ENCODE results near the gene CDKAL1.

The CDKAL1 gene

DNA sequence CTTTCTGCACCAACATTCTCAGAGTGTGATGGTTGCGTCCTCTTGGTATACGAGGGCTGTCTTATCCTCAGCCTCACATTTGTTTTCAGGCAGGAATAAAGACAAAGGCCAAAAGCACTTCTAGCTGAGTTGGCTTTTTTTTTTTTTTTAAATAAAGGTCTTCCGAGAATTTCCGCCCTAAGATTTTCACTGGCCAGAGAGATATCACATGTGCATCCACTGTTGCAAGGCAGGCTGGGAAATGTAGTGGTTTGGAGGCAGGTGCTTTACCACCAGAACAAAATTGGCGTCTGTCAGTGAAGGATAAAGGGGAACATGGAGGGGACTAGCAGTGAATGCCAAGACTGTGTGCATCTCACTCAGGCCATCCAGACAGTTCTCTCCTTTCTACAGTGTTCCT lies 724.4 kb downstream of the CDKAL1 start:
- Histone ChIP-seq H3K36me3 (ENCODE audit: control insufficient read depth, insufficient read depth, low read length) (no peaks in the 10 kb centered on the region), H3K4me3 (ENCODE audit: extremely low read depth, insufficient read depth, low read length, poor library complexity, severe bottlenecking) (no peak overlapping the region), H3K27ac (ENCODE audit: low read depth, low read length, severe bottlenecking) (no peak overlapping the region), H3K9me3 (ENCODE audit: control insufficient read depth, low read length) (no peaks in the 10 kb centered on the region), H3K4me1 (ENCODE audit: control insufficient read depth, insufficient read depth, low read length, poor library complexity, severe bottlenecking) (no peaks in the 10 kb centered on the region)
- WGBS, 2 experiments (ENCODE audit: insufficient coverage in 2 of 2): 94 to 100% methylated on average over 1 to 5 of the region's 5 CpGs

DNA sequence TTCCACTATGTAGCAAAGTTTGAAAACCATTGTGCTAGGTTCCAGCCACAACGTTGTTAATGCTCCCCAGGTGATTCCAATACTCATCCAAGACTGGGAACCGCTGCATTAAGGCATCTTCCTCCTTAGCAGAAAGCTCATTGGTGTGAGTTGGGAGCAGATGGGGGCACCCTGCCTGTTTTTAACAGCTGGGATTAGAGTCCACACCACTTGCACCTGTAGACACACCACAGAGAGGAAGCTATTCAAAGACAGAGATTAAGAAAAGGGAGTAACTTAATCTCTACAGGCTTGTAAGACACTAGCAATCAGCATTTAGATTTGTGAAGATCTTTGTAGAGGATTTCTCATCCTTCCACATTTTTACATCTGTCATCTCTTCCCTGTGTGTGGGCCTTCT lies 725.4 kb downstream of the CDKAL1 start:
- Histone ChIP-seq H3K36me3 (ENCODE audit: control insufficient read depth, insufficient read depth, low read length) (no peaks in the 10 kb centered on the region), H3K4me3 (ENCODE audit: extremely low read depth, insufficient read depth, low read length, poor library complexity, severe bottlenecking) (no peak overlapping the region), H3K9me3 (ENCODE audit: control insufficient read depth, low read length) (no peaks in the 10 kb centered on the region), H3K4me1 (ENCODE audit: control insufficient read depth, insufficient read depth, low read length, poor library complexity, severe bottlenecking) (no peaks in the 10 kb centered on the region), H3K27ac (ENCODE audit: low read depth, low read length, severe bottlenecking) (no peak overlapping the region)
- WGBS, 2 experiments (ENCODE audit: insufficient coverage in 2 of 2): 78 to 100% methylated on average over 1 to 2 of the region's 2 CpGs

DNA sequence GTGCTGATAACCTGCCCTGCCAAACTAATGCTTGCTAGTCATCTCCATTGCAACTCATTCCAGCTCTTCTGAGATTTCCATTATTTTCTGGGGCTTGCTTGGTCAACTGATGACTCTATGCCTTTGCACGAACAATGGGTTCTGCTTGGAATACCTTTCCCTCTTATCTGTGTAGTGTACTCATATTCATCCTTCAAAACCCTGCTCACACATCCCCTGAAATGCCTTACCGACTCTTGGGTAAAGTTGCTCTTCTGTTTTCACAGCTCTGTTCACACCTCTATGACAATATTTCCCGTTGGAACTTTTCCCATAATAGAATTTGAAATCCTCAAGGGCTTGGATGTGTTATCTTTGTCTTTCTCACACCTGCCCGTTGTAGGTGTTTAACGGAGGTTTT lies 728.2 kb downstream of the CDKAL1 start:
- Histone ChIP-seq H3K4me3 (ENCODE audit: extremely low read depth, insufficient read depth, low read length, poor library complexity, severe bottlenecking) (no peak overlapping the region), H3K27ac (ENCODE audit: low read depth, low read length, severe bottlenecking) (no peak overlapping the region), H3K9me3 (ENCODE audit: control insufficient read depth, low read length) (no peaks in the 10 kb centered on the region), H3K36me3 (ENCODE audit: control insufficient read depth, insufficient read depth, low read length) (no peaks in the 10 kb centered on the region), H3K4me1 (ENCODE audit: control insufficient read depth, insufficient read depth, low read length, poor library complexity, severe bottlenecking) (no peaks in the 10 kb centered on the region)
- 91 to 95% methylated on average over 3 to 5 of the region's 5 CpGs for WGBS, 2 experiments (ENCODE audit: insufficient coverage in 2 of 2)

DNA sequence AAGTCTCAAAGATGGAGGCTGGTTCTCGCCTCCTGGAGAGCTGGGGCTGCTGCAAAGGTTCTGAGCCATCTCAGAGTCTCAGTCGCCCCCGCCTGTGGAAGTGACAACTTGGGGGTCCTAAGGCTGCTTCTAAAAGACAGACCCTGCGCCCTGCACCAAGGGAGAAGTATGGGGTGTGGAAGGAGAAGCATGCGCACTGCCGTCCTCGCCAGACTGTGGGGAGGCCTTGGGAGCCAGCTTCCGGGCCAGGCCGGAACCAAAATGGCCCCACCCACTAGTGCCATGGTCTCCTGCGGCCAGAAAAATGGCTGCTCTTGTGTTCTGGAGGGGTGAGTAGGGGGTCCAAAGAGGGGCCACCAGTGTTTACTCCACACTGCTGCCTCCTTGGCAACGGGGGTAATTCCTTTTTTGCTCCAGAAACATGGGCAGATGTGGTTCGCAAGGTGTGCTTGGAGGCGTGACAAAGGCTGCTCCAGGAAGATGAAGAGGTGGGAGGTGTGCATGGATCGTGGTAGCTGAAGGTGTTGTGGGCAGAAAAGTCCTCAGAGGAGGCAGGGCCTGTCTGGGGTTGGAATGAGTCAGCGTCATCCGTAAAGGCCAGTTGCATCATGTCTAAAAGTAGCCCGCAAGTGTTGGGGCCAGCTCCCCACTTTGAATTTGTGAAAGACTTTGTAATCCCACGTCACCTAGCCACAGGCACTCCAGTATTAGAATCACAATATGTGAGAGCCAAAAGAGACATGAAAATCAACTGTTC lies 729.5 kb downstream of the CDKAL1 start:
- Histone ChIP-seq H3K36me3 (ENCODE audit: control insufficient read depth, insufficient read depth, low read length) (no peaks in the 10 kb centered on the region), H3K4me1 (ENCODE audit: control insufficient read depth, insufficient read depth, low read length, poor library complexity, severe bottlenecking) (no peaks in the 10 kb centered on the region), H3K4me3 (ENCODE audit: extremely low read depth, insufficient read depth, low read length, poor library complexity, severe bottlenecking) (no peak overlapping the region), H3K27ac (ENCODE audit: low read depth, low read length, severe bottlenecking) (no peak overlapping the region), H3K9me3 (ENCODE audit: control insufficient read depth, low read length) (no peaks in the 10 kb centered on the region)
- 87 to 91% methylated on average over 14 to 17 of the region's 18 CpGs for WGBS, 2 experiments (ENCODE audit: insufficient coverage in 2 of 2)

DNA sequence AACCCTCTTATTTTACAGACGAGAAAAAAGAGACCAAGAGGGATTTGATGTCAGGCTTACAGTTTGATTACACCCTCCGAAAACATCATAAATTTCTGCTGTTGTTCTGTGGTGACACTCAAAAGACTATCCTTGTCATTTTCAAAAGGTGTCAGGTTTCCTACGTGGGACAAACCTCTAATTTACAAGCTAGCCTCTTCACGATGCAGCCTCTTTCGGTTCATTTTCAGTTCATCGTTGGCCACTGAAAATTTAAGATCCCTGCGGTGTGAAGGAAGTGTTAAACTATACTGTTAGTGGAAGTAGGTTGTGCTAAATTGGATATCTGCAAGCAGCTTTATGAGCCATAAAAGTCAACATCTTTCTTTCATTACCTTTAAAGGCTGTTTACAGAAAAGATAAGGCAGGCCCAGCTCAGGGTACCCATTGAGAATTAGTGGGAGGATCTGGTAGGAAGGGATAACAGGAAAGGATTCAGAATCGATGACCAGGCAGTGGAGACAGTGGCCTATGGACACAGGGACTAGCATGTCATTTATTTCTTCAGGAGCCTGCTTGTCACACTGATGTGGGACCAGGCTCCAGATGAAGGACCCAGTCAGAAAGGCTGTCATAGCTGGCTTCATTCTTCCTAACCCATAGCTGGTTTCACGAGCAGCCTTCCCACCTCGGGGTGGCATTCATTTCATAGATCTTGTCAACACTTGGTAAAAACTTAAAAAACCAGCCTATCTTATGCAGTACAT lies 730.2 kb downstream of the CDKAL1 start:
- Histone ChIP-seq H3K4me3 (ENCODE audit: extremely low read depth, insufficient read depth, low read length, poor library complexity, severe bottlenecking) (no peak overlapping the region), H3K27ac (ENCODE audit: low read depth, low read length, severe bottlenecking) (no peak overlapping the region), H3K4me1 (ENCODE audit: control insufficient read depth, insufficient read depth, low read length, poor library complexity, severe bottlenecking) (no peaks in the 10 kb centered on the region), H3K9me3 (ENCODE audit: control insufficient read depth, low read length) (no peaks in the 10 kb centered on the region), H3K36me3 (ENCODE audit: control insufficient read depth, insufficient read depth, low read length) (no peaks in the 10 kb centered on the region)
- WGBS, 2 experiments (ENCODE audit: insufficient coverage in 2 of 2): 79 to 82% methylated on average over 5 to 8 of the region's 10 CpGs

DNA sequence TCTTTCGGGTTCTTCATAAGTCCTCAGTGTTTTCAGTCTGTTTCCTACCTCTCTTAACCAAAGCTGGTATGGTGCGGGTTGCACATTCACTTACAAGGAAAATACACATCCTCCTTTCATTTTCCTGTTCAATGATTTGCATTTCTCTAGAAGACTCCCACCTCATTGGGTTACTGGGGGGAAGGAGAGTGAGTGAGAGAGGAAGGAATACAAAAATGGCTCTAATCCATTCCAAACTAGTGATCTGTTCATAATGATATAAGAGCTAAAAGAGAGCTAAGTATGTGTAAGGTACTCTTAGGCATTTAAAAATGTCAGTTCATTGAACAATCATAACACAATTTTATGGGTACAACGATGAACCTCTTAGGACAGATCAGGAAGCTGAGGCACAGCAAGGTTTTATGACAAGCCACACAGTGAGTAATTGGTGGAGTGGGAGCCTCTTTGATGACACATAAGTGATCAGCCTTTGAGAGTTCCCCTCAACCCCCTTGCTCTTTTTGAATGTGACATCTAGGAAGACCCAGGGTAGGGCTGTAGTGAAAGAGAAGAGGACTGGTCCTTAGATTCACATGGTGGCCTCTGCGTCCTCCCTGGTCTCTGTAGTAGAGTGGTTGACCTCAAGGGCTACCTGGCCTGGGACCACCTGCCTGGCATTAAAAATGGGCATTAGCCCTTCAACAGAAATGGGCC lies 730.9 kb downstream of the CDKAL1 start:
- 86 to 100% methylated on average over 2 to 3 of the region's 4 CpGs for WGBS, 2 experiments (ENCODE audit: insufficient coverage in 2 of 2)
- Histone ChIP-seq H3K4me1 (ENCODE audit: control insufficient read depth, insufficient read depth, low read length, poor library complexity, severe bottlenecking) (no peaks in the 10 kb centered on the region), H3K4me3 (ENCODE audit: extremely low read depth, insufficient read depth, low read length, poor library complexity, severe bottlenecking) (no peak overlapping the region), H3K9me3 (ENCODE audit: control insufficient read depth, low read length) (no peaks in the 10 kb centered on the region), H3K27ac (ENCODE audit: low read depth, low read length, severe bottlenecking) (no peak overlapping the region), H3K36me3 (ENCODE audit: control insufficient read depth, insufficient read depth, low read length) (no peaks in the 10 kb centered on the region)

DNA sequence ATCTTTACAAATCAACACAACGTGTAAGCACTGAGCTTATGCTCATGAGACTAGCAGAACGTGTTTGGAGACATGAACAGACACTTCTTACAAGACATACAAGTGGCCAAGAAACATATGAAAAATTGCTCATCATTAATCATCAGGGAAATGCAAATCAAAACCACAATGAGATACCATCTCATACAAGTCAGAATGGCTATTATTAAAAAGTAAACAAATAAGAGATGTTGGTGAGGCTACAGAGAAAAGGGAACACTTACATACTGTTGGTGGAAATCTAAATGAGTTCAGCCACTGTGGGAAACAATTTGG lies 731.4 kb downstream of the CDKAL1 start:
- Histone ChIP-seq H3K4me3 (ENCODE audit: extremely low read depth, insufficient read depth, low read length, poor library complexity, severe bottlenecking) (no peak overlapping the region), H3K4me1 (ENCODE audit: control insufficient read depth, insufficient read depth, low read length, poor library complexity, severe bottlenecking) (no peaks in the 10 kb centered on the region), H3K36me3 (ENCODE audit: control insufficient read depth, insufficient read depth, low read length) (no peaks in the 10 kb centered on the region), H3K9me3 (ENCODE audit: control insufficient read depth, low read length) (no peaks in the 10 kb centered on the region), H3K27ac (ENCODE audit: low read depth, low read length, severe bottlenecking) (no peak overlapping the region)
- 83 to 100% methylated on average over 1 to 2 of the region's 2 CpGs for WGBS, 2 experiments (ENCODE audit: insufficient coverage in 2 of 2)

DNA sequence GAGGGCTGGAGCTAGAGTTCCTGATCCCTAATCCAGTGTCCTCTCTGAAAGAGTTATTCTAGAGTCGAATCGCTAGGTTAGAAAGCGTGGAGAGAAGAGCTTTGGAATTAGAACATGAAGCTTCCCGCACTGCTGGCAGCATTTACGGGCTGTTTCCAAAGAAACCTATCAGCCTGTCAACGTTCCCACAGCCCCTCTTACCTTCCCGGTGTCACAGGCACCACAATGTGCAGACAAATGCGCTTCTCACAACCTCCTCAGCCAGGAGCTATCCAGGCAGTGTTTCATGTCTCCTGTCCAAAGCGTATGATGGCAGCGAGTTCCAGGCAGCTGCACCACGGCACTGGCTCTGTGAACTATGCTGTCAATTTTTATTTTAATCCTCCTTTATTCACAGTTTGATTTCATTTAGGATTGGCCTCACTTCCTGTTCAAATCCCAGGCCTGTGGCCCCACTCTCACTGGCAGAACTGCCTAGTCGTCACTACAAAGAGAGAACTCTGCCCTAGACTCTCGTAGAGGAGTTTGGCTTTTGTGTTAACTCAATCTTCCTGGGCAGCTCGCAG lies 736.5 kb downstream of the CDKAL1 start:
- H3K4me1 ChIP-seq (ENCODE audit: control insufficient read depth, insufficient read depth, low read length, poor library complexity, severe bottlenecking): no peaks in the 10 kb centered on the region
- no peaks in the 10 kb centered on the region for H3K36me3 ChIP-seq (ENCODE audit: control insufficient read depth, insufficient read depth, low read length)
- WGBS, 2 experiments (ENCODE audit: insufficient coverage in 2 of 2): 87 to 94% methylated on average over 12 to 14 of the region's 14 CpGs
- peak overlapping the region; percentile 20 for H3K27ac ChIP-seq (ENCODE audit: low read depth, low read length, severe bottlenecking)
- no peak overlapping the region for H3K4me3 ChIP-seq (ENCODE audit: extremely low read depth, insufficient read depth, low read length, poor library complexity, severe bottlenecking)
- peaks cover 6% of the 10 kb centered on the region for H3K9me3 ChIP-seq (ENCODE audit: control insufficient read depth, low read length)

DNA sequence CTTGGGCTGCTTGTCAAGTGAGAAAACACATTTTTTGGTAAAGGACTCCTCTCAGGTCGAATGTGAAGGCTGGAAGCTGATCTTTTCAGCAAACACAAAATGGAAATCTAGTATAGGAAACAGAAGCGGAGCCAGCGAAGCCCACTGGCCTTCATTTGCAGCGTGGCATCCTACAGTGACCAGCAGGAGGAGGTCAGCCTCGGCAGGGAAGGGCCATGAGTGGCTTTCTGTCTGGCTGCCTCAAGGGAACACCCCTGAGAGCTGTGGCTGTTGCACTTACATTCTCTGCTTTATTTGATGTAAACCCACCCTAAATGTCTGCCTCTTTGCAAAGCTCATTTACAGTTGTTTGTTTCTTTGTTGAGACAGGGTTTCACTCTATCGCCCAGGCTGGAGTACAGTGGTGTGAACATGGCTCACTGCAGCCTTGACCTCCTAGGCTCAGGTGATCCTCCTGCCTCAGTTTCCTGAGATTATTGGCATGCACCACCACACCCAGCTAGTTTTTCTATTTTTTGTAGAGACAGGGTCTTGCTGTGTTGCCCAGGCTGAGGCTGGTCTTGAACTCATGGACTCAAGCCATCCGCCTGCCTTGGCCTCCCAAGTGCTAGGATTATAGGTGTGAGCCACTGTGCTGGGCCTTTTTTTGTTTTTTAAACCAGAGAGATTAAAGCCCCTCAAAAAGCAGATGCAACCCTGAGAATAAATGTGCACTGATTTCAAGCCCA lies 737.3 kb downstream of the CDKAL1 start:
- Histone ChIP-seq H3K4me1 (ENCODE audit: control insufficient read depth, insufficient read depth, low read length, poor library complexity, severe bottlenecking) (no peaks in the 10 kb centered on the region), H3K4me3 (ENCODE audit: extremely low read depth, insufficient read depth, low read length, poor library complexity, severe bottlenecking) (no peak overlapping the region), H3K27ac (ENCODE audit: low read depth, low read length, severe bottlenecking) (no peak overlapping the region), H3K36me3 (ENCODE audit: control insufficient read depth, insufficient read depth, low read length) (no peaks in the 10 kb centered on the region), H3K9me3 (ENCODE audit: control insufficient read depth, low read length) (peaks cover 6% of the 10 kb centered on the region)
- 73 to 86% methylated on average over 6 of the region's 7 CpGs for WGBS, 2 experiments (ENCODE audit: insufficient coverage in 2 of 2)

DNA sequence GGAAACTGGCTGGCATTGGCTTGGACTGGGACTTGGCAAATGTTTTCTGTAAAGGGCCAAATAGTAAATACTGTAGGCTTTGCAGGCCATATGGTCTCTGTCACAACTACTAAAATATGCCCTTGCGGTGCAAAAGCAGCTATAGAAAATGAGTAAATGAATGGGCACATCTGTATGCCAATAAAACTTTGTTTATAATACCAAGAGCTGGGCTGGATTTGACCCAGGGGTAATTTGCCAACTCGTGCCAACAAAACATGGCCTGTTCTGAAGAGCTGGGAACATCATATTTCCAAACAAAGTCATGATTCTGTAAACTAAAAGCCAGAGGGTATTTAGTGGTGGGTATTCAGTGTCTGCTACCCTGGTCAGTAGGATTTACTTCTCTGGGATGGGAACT lies 739.2 kb downstream of the CDKAL1 start:
- Histone ChIP-seq H3K4me3 (ENCODE audit: extremely low read depth, insufficient read depth, low read length, poor library complexity, severe bottlenecking) (no peak overlapping the region), H3K27ac (ENCODE audit: low read depth, low read length, severe bottlenecking) (no peak overlapping the region), H3K9me3 (ENCODE audit: control insufficient read depth, low read length) (peaks cover 6% of the 10 kb centered on the region), H3K36me3 (ENCODE audit: control insufficient read depth, insufficient read depth, low read length) (no peaks in the 10 kb centered on the region), H3K4me1 (ENCODE audit: control insufficient read depth, insufficient read depth, low read length, poor library complexity, severe bottlenecking) (peaks cover 3% of the 10 kb centered on the region)
- 100% methylated on average over 1 of the region's 2 CpGs for WGBS, 2 experiments (ENCODE audit: insufficient coverage in 2 of 2)
